ENCODE data around the gene CCDC136.

The CCDC136 gene

GRCh38 chr7:128790315-128791041 lies 1.3 kb upstream of the CCDC136 start:
- Histone ChIP-seq H3K27ac (ENCODE audit: poor library complexity, severe bottlenecking) (no peak overlapping the region), H3K36me3 (ENCODE audit: low read depth) (no peaks in the 10 kb centered on the region), H3K9me3 (ENCODE audit: severe bottlenecking) (no peaks in the 10 kb centered on the region), H3K4me3 (ENCODE audit: severe bottlenecking) (peak overlapping the region; percentile 68), H3K4me1 (ENCODE audit: insufficient read depth, poor library complexity, severe bottlenecking) (no peaks in the 10 kb centered on the region), H3K27me3 (ENCODE audit: insufficient read depth, poor library complexity, severe bottlenecking) (no peaks in the 10 kb centered on the region)
- TF ChIP-seq CTCF (IDR thresholded peaks at IDR 0.05; ENCODE audit: poor library complexity, severe bottlenecking) = no peak
- no peak for DNase-seq (ENCODE audit: low spot score)
- ATAC-seq (ENCODE audit: low read depth) = no peak

GRCh38 chr7:128791972-128792327 lies 182 bp downstream of the CCDC136 start:
- TF ChIP-seq CTCF (IDR thresholded peaks at IDR 0.05; ENCODE audit: poor library complexity, severe bottlenecking) = no peak
- DNase-seq (ENCODE audit: low spot score) (no peak), ATAC-seq (ENCODE audit: low read depth) (0 out of 3 replicates have a peak, but pooled peaks have one; percentile 19)
- Histone ChIP-seq H3K4me3 (ENCODE audit: severe bottlenecking) (peak overlapping the region; percentile 68), H3K4me1 (ENCODE audit: insufficient read depth, poor library complexity, severe bottlenecking) (no peaks in the 10 kb centered on the region), H3K9me3 (ENCODE audit: severe bottlenecking) (no peaks in the 10 kb centered on the region), H3K27me3 (ENCODE audit: insufficient read depth, poor library complexity, severe bottlenecking) (no peaks in the 10 kb centered on the region), H3K36me3 (ENCODE audit: low read depth) (no peaks in the 10 kb centered on the region), H3K27ac (ENCODE audit: poor library complexity, severe bottlenecking) (no peak overlapping the region)

GRCh38 chr7:128792471-128793180 lies 858 bp downstream of the CCDC136 start:
- no peaks in the 10 kb centered on the region for H3K27me3 ChIP-seq (ENCODE audit: insufficient read depth, poor library complexity, severe bottlenecking)
- no peak overlapping the region for H3K4me3 ChIP-seq (ENCODE audit: severe bottlenecking)
- H3K4me1 ChIP-seq (ENCODE audit: insufficient read depth, poor library complexity, severe bottlenecking) = no peaks in the 10 kb centered on the region
- no peak for DNase-seq (ENCODE audit: low spot score)
- ATAC-seq (ENCODE audit: low read depth) = no peak
- H3K27ac ChIP-seq (ENCODE audit: poor library complexity, severe bottlenecking) = no peak overlapping the region
- no peak for TF ChIP-seq CTCF (IDR thresholded peaks at IDR 0.05; ENCODE audit: poor library complexity, severe bottlenecking)
- H3K36me3 ChIP-seq (ENCODE audit: low read depth) = no peaks in the 10 kb centered on the region
- no peaks in the 10 kb centered on the region for H3K9me3 ChIP-seq (ENCODE audit: severe bottlenecking)

DNA sequence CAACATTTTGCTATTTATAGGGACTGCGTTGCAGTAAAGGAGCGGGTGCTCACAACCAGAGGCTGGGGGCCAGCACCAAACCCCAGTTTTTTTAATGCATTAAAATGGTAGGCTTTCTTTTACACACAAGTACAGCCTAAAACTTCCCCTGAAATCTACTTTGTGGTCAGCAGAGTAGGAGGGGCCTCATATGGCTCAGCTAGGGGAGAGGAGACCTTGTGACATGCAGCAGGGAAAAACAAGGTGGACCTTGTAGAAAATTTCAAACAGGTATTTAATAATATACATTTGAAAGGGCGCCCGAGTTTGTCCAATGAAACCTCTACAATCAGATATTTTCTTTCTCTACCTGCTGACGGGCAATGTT lies 1.4 kb downstream of the CCDC136 start:
- no peaks in the 10 kb centered on the region for H3K36me3 ChIP-seq (ENCODE audit: low read depth)
- no peak for DNase-seq (ENCODE audit: low spot score)
- no peaks in the 10 kb centered on the region for H3K9me3 ChIP-seq (ENCODE audit: severe bottlenecking)
- no peaks in the 10 kb centered on the region for H3K4me1 ChIP-seq (ENCODE audit: insufficient read depth, poor library complexity, severe bottlenecking)
- H3K27me3 ChIP-seq (ENCODE audit: insufficient read depth, poor library complexity, severe bottlenecking) = no peaks in the 10 kb centered on the region
- H3K4me3 ChIP-seq (ENCODE audit: severe bottlenecking) = no peak overlapping the region
- H3K27ac ChIP-seq (ENCODE audit: poor library complexity, severe bottlenecking) = no peak overlapping the region
- ATAC-seq (ENCODE audit: low read depth) = no peak
- no peak for TF ChIP-seq CTCF (IDR thresholded peaks at IDR 0.05; ENCODE audit: poor library complexity, severe bottlenecking)

GRCh38 chr7:128794020-128794419 lies 2.3 kb downstream of the CCDC136 start:
- DNase-seq (ENCODE audit: low spot score) (no peak), ATAC-seq (ENCODE audit: low read depth) (no peak)
- no peaks in the 10 kb centered on the region for H3K4me1 ChIP-seq (ENCODE audit: insufficient read depth, poor library complexity, severe bottlenecking)
- H3K27ac ChIP-seq (ENCODE audit: poor library complexity, severe bottlenecking) = no peak overlapping the region
- no peaks in the 10 kb centered on the region for H3K9me3 ChIP-seq (ENCODE audit: severe bottlenecking)
- no peaks in the 10 kb centered on the region for H3K27me3 ChIP-seq (ENCODE audit: insufficient read depth, poor library complexity, severe bottlenecking)
- no peaks in the 10 kb centered on the region for H3K36me3 ChIP-seq (ENCODE audit: low read depth)
- TF ChIP-seq CTCF (IDR thresholded peaks at IDR 0.05; ENCODE audit: poor library complexity, severe bottlenecking) = no peak
- H3K4me3 ChIP-seq (ENCODE audit: severe bottlenecking) = no peak overlapping the region
